ENCODE results near the gene PIGR.

GRCh38 chr1:206970446-206970845 lies 24.2 kb upstream of the PIGR start, which contains the start of gene FCAMR:
- TF ChIP-seq NR2F1 (conservative IDR thresholded peaks at IDR 0.05) = no peak
- TF ChIP-seq POLR2A (IDR thresholded peaks at IDR 0.05; ENCODE audit: low read depth, low read length) = no peak
